Caco-2 (cell line): ENCODE results near the gene LRBA. TPM values are rescaled to one million over a fixed set of nuclear protein-coding genes. Genes with fewer than 3 reads are reported as not detected.
A peak's percentile ranks its signal among the peaks of the same experiment; 100 is the strongest.

Experiments
- BruUV-seq: library from RNA; stranded (reverse); fragments of 400-500 nt; replicated peaks from 2 replicates; lab custom pipeline; 2021; lab: Mats Ljungman, UMichigan
- CTCF ChIA-PET: fragments of 300-600 bp; sonication (Branson Sonifier 250); formaldehyde crosslinking; loops from one replicate; lab custom pipeline; 2022; ENCODE audit warnings: antibody characterized with exemption; lab: Charles Lee
- POLR2A ChIA-PET: fragments of 300-600 bp; sonication (Branson Sonifier 250); formaldehyde crosslinking; loops from one replicate; lab custom pipeline; 2022; ENCODE audit warnings: antibody characterized with exemption; lab: Charles Lee
- DNase-seq, 2 experiments: peaks; one replicate each; pipeline versions ENCODE4 v3.0.0 to v3.0.0-alpha.2; 2020 to 2022
- H3K27me3 ChIP-seq: replicated peaks from 2 replicates; pipeline ENCODE4 v1.6.0; 2011; ENCODE audit warnings: low read length; ENCODE audit not compliant: control insufficient read depth, insufficient read depth
- H3K36me3 ChIP-seq: 2 replicates; pipeline ENCODE4 v1.5.1; 2011; ENCODE audit warnings: low read length; ENCODE audit not compliant: control insufficient read depth, insufficient read depth
- H3K4me1 ChIP-seq: fragments of 250-450 bp; sonication (Bioruptor Pico); 2 replicates; pipeline ENCODE4 v1.5.1; 2020; ENCODE audit warnings: mild to moderate bottlenecking
- H3K4me3 ChIP-seq: 2 replicates; pipeline ENCODE4 v1.5.1; 2011; ENCODE audit warnings: low read depth, mild to moderate bottlenecking, control low read depth, low read length
- H3K9me3 ChIP-seq: fragments of 250-450 bp; sonication (Bioruptor Pico); 2 replicates; pipeline ENCODE4 v1.5.1; 2020; ENCODE audit warnings: mild to moderate bottlenecking, moderate library complexity
- H3K27ac Mint-ChIP-seq: one replicate; pipeline ENCODE4 v1.8.0; 2022; ENCODE audit warnings: mixed read lengths; ENCODE audit not compliant: unreplicated experiment
- H3K27me3 Mint-ChIP-seq: one replicate; pipeline ENCODE4 v1.8.0; 2022; ENCODE audit warnings: mixed read lengths; ENCODE audit not compliant: insufficient read depth, unreplicated experiment
- H3K36me3 Mint-ChIP-seq: one replicate; pipeline ENCODE4 v1.8.0; 2022; ENCODE audit warnings: mild to moderate bottlenecking, mixed read lengths; ENCODE audit not compliant: insufficient read depth, unreplicated experiment
- H3K4me1 Mint-ChIP-seq: one replicate; pipeline ENCODE4 v1.8.0; 2022; ENCODE audit warnings: low read depth, mixed read lengths; ENCODE audit not compliant: unreplicated experiment
- H3K4me3 Mint-ChIP-seq: one replicate; pipeline ENCODE4 v1.8.0; 2022; ENCODE audit warnings: mild to moderate bottlenecking, moderate library complexity, mixed read lengths; ENCODE audit not compliant: unreplicated experiment
- H3K9me3 Mint-ChIP-seq: one replicate; pipeline ENCODE4 v1.8.0; 2022; ENCODE audit warnings: mixed read lengths; ENCODE audit not compliant: unreplicated experiment
- intact Hi-C: fragments of 100-400 bp; cut with micrococcal nuclease; formaldehyde crosslinking; loops from one replicate; pipeline ENCODE4 v1.10.0; 2022; ENCODE audit not compliant: unreplicated experiment
- total RNA-seq: library from RNA; stranded (reverse); gene quantifications from 2 replicates; pipeline ENCODE4 v1.2.3, GENCODE V29; 2022
- TF ChIP-seq, protein P1 (sequence below), 2 experiments: fragments of 200-600 bp in 1 of 2; IDR thresholded peaks; 1 replicate in 1 of 2; 2 replicates in 1 of 2; pipeline versions ENCODE4 v1.5.1 to v1.8.0; 2011 to 2022; ENCODE audit warnings: antibody characterized with exemption in 1 of 2, control low read depth in 1 of 2, inconsistent platforms in 1 of 2, low read depth in 1 of 2, low read length in 1 of 2, mild to moderate bottlenecking in 1 of 2, moderate library complexity in 1 of 2; ENCODE audit not compliant: insufficient read depth in 1 of 2, severe bottlenecking in 1 of 2, unreplicated experiment in 1 of 2

The LRBA gene
- total RNA-seq, 1 experiment from 2014 or later = 53.2 TPM

DNA sequence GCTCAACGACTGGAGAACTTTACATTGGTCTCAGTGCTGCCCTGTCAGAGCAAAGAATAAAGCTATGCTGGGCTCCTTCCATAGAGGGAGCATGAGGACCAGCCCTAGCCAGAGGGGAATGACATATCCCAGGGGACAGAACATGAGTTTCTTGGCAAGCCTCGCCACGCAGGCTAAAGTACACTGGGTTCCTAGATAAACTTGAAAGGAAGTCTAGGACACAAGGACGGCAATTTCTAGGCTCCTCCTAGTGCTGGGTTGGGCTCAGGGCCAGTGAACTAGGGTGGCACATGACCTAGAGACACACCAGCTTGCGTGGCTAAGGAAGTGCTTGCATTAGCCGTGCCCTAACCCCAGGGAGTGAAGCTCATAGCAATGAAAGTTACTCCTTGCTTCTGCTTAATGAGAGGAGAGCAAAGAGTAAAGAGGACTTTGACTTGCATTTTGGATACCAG lies 292.1 kb downstream of the LRBA start:
- H3K36me3 Mint-ChIP-seq = peaks cover 25% of the 10 kb centered on the region
- Histone ChIP-seq H3K4me1 (peaks cover 11% of the 10 kb centered on the region; the same call in 1 of the 2 replicates), H3K27me3 (no peaks in the 10 kb centered on the region), H3K4me3 (no peak overlapping the region), H3K36me3 (peaks cover 1% of the 10 kb centered on the region; the same call in 1 of the 2 replicates), H3K9me3 (no peaks in the 10 kb centered on the region)
- DNase-seq = peak; percentile 42 to 68
- no TSS peak for BruUV-seq
- intact Hi-C loops = loop anchor here (2.0 kb wide), 1 partner anchor 144 kb away; no protein-coding TSS in a partner anchor
- no peak overlapping the region for H3K27ac Mint-ChIP-seq
- CTCF ChIA-PET = interaction anchor here (0.8 kb wide), 1 partner anchor 144 kb away, joined by 3 read pairs; no protein-coding TSS in a partner anchor
- H3K4me3 Mint-ChIP-seq = no peak overlapping the region
- TF ChIP-seq, protein P1, sequence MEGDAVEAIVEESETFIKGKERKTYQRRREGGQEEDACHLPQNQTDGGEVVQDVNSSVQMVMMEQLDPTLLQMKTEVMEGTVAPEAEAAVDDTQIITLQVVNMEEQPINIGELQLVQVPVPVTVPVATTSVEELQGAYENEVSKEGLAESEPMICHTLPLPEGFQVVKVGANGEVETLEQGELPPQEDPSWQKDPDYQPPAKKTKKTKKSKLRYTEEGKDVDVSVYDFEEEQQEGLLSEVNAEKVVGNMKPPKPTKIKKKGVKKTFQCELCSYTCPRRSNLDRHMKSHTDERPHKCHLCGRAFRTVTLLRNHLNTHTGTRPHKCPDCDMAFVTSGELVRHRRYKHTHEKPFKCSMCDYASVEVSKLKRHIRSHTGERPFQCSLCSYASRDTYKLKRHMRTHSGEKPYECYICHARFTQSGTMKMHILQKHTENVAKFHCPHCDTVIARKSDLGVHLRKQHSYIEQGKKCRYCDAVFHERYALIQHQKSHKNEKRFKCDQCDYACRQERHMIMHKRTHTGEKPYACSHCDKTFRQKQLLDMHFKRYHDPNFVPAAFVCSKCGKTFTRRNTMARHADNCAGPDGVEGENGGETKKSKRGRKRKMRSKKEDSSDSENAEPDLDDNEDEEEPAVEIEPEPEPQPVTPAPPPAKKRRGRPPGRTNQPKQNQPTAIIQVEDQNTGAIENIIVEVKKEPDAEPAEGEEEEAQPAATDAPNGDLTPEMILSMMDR (IDR thresholded peaks at IDR 0.05; ENCODE audit: insufficient read depth in 1 of 2, low read depth in 1 of 2, low read length in 1 of 2, severe bottlenecking in 1 of 2, unreplicated experiment in 1 of 2) = peak in 1 of 2 experiments; percentile 31
- POLR2A ChIA-PET = no interaction called here
- H3K27me3 Mint-ChIP-seq = no peaks in the 10 kb centered on the region
- peaks cover 6% of the 10 kb centered on the region for H3K4me1 Mint-ChIP-seq
- peaks cover 15% of the 10 kb centered on the region for H3K9me3 Mint-ChIP-seq

DNA sequence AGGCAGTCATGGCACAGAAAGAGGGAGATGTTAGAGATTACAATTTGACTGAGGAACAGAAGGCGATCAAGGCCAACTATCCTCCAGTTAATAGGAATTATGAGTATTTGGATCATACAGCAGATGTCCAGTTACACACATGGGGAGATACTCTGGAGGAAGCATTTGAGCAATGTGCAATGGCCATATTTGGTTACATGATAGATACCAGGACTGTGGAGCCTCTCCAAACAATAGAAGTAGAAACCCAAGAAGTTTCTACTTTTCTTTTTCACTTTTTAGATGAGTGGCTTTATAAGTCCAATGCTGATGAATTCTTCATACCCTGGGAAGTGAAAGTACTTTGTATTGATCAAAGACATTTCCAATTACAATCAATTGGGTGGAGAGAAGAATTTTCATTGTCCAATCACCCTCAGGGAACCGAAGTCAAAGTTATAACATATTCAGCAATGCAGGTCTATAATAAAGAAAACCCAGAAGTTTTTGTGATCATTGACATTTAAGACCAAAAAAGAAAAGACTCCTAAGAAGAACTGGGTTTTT lies 294.0 kb downstream of the LRBA start:
- POLR2A ChIA-PET = no interaction called here

DNA sequence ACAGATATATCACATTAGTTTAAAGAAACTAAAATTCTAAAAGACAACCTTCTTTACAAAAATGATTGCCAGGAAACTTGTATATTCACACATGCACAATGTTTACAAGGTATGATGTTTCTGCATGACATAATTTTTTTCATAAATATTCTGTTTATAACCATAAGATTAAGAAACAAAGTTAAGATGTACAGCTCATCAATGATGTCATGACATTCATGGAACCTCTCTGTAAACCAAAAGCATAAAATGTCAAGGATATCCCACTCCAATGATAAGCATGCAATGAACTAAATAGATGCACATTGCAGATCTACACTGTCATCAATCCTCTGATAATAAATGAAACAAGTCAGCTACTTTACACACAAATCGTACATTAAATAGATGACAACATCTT lies 297.1 kb downstream of the LRBA start:
- H3K4me3 Mint-ChIP-seq = no peak overlapping the region
- no peaks in the 10 kb centered on the region for H3K9me3 Mint-ChIP-seq
- BruUV-seq = no TSS peak
- H3K27ac Mint-ChIP-seq = no peak overlapping the region
- H3K36me3 Mint-ChIP-seq = no peaks in the 10 kb centered on the region
- H3K9me3 ChIP-seq = no peaks in the 10 kb centered on the region
- CTCF ChIA-PET = no interaction called here
- TF ChIP-seq, protein P1 (IDR thresholded peaks at IDR 0.05; ENCODE audit: insufficient read depth in 1 of 2, low read depth in 1 of 2, low read length in 1 of 2, severe bottlenecking in 1 of 2, unreplicated experiment in 1 of 2) = no peak
- H3K36me3 ChIP-seq = no peaks in the 10 kb centered on the region
- H3K4me3 ChIP-seq = no peak overlapping the region
- peaks cover 6% of the 10 kb centered on the region for H3K4me1 Mint-ChIP-seq
- H3K27me3 Mint-ChIP-seq = no peaks in the 10 kb centered on the region
- DNase-seq = no peak
- no peaks in the 10 kb centered on the region for H3K27me3 ChIP-seq
- POLR2A ChIA-PET = no interaction called here
- 0 out of 2 replicates have a peak, but pooled peaks cover under 1% of the 10 kb centered on the region for H3K4me1 ChIP-seq
- intact Hi-C loops = no loop called here

More for the DNA sequence above, 294.0 kb downstream of the LRBA start:
- H3K4me3 ChIP-seq = no peak overlapping the region
- no peaks in the 10 kb centered on the region for H3K27me3 ChIP-seq
- Mint-ChIP-seq H3K4me3 (no peak overlapping the region), H3K4me1 (peaks cover 6% of the 10 kb centered on the region), H3K36me3 (peaks cover 12% of the 10 kb centered on the region), H3K27me3 (no peaks in the 10 kb centered on the region), H3K9me3 (peaks cover 10% of the 10 kb centered on the region), H3K27ac (no peak overlapping the region)
- no peak for DNase-seq
- CTCF ChIA-PET = no interaction called here
- H3K4me1 ChIP-seq = peaks cover 11% of the 10 kb centered on the region; the same call in 1 of the 2 replicates
- no peaks in the 10 kb centered on the region for H3K9me3 ChIP-seq
- H3K36me3 ChIP-seq = peaks cover 1% of the 10 kb centered on the region; the same call in 1 of the 2 replicates
- TF ChIP-seq, protein P1 (IDR thresholded peaks at IDR 0.05; ENCODE audit: insufficient read depth in 1 of 2, low read depth in 1 of 2, low read length in 1 of 2, severe bottlenecking in 1 of 2, unreplicated experiment in 1 of 2) = no peak
- intact Hi-C loops = no loop called here
- no TSS peak for BruUV-seq
